ENCODE data around the gene SLU7. TPM values are rescaled to one million over a fixed set of nuclear protein-coding genes. Genes with fewer than 3 reads are reported as not detected.

The SLU7 gene
- total and polyA plus RNA-seq, 9 of the 15 experiments (the other 6 are each of a cell fraction or from before 2014, with no cell fraction given): 42.1 to 65.7 (median 54.8) TPM

GRCh38 chr5:160418561-160419457 is at the start of gene SLU7 (continued):
- TF ChIP-seq MNT (conservative IDR thresholded peaks at IDR 0.05) (peak; percentile 59 to 81; a peak in 3 of 4 replicates), E2F8 (IDR thresholded peaks at IDR 0.05; ENCODE audit: low read depth, partially characterized antibody) (peak; percentile 83), ARID4B (CRISPR knock-in tag; IDR thresholded peaks at IDR 0.05) (peak; percentile 69; the same call in 1 of the 2 replicates), RAD21 (CRISPR knock-in tag; conservative IDR thresholded peaks at IDR 0.05 in 1 of 2, IDR thresholded peaks at IDR 0.05 in 1 of 2) (no peak), FOXM1 (IDR thresholded peaks at IDR 0.05; ENCODE audit: low read depth) (peak; percentile 22; the same call in 1 of the 2 replicates), FOXM1 (CRISPR knock-in tag; IDR thresholded peaks at IDR 0.05; ENCODE audit: low read depth) (no peak), ELF4 (CRISPR knock-in tag; IDR thresholded peaks at IDR 0.05) (no peak), ZNF280B (CRISPR knock-in tag; IDR thresholded peaks at IDR 0.05) (no peak), PHF20 (IDR thresholded peaks at IDR 0.05; ENCODE audit: partially characterized antibody) (peak; percentile 68), SUPT5H (IDR thresholded peaks at IDR 0.05) (peak; percentile 90), CREB1 (IDR thresholded peaks at IDR 0.05) (peak; percentile 46), CREB1 (CRISPR knock-in tag; IDR thresholded peaks at IDR 0.05) (peak; percentile 24; the same call in 1 of the 2 replicates), YY1 (IDR thresholded peaks at IDR 0.05; ENCODE audit: borderline replicate concordance in 1 of 3, control insufficient read depth in 1 of 3, extremely low read depth in 1 of 3, insufficient read depth in 3 of 3, insufficient read length in 1 of 3, insufficient replicate concordance in 2 of 3, low read depth in 1 of 3, low read length in 2 of 3) (no peak), PML (IDR thresholded peaks at IDR 0.05; ENCODE audit: low read length) (peak; percentile 78; the same call in 1 of the 2 replicates), NR2C1 (IDR thresholded peaks at IDR 0.05) (0 out of 2 replicates have a peak, but pooled peaks have one; percentile 12), NR2C1 (tag; IDR thresholded peaks at IDR 0.05) (peak; percentile 51)
